Vagina (tissue), 2 donors: ENCODE data around the gene RALGDS.

Experiments used
- CTCF ChIP-seq, 3 experiments: fragments of 450-650 bp in 2 of 3; fragments of 200-600 bp in 1 of 3; sonication (generic) in 1 of 3; IDR thresholded peaks; one replicate each; pipeline ENCODE4 v1.5.1; 2017 to 2019; ENCODE audit warnings: antibody characterized with exemption in 3 of 3, mild to moderate bottlenecking in 2 of 3, moderate library complexity in 2 of 3
- POLR2A ChIP-seq, 2 donors: fragments of 450-650 bp; IDR thresholded peaks; one replicate each; pipeline ENCODE4 v1.6.1; 2017; ENCODE audit warnings: antibody characterized with exemption in 2 of 2, mild to moderate bottlenecking in 2 of 2, moderate library complexity in 2 of 2
- POLR2AphosphoS5 ChIP-seq, 2 donors: sonication (generic); formaldehyde crosslinking; IDR thresholded peaks; one replicate each; pipeline ENCODE4 v1.9.0; 2017; ENCODE audit warnings: antibody characterized with exemption in 2 of 2, mild to moderate bottlenecking in 2 of 2, low read depth in 1 of 2; ENCODE audit not compliant: insufficient read depth in 1 of 2

DNA sequence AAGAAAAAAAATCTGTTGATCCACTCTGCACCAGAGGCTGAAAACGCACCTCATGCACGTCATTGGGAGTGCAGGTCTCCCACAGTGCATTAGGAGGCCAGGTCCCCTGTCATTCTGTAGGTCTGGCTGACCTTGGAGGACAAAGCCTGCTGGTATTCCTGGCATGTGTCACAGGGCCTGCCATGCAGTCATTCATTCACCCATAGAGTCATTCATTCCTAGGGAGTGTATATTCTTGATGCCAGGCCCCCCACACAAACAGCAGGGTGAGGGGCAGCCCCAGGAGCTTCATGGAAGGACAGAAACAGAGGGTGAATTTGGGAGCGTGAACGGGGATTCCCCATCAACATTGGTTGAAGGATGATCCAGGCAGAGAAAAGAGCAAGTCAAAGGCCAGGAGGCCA is 40.5 kb upstream of the RALGDS start:
- no peak for TF ChIP-seq CTCF (IDR thresholded peaks at IDR 0.05)
- no peak for TF ChIP-seq POLR2AphosphoS5 (IDR thresholded peaks at IDR 0.05; ENCODE audit: insufficient read depth in 1 of 2, low read depth in 1 of 2)
- no peak for TF ChIP-seq POLR2A (IDR thresholded peaks at IDR 0.05)
